ENCODE data around the gene PPP4R1.

- TF ChIP-seq YY1 (IDR thresholded peaks at IDR 0.05; ENCODE audit: insufficient read depth, insufficient read length) (no peak), ZNF274 (IDR thresholded peaks at IDR 0.05; ENCODE audit: low read depth, low read length) (no peak), SUZ12 (IDR thresholded peaks at IDR 0.05; ENCODE audit: extremely low read depth, insufficient read depth, insufficient read length) (no peak)
Observed at GRCh38 chr18:9537677-9538076, 76.7 kb downstream of the PPP4R1 start.
